ENCODE results near the gene TAAR2.
"Not testable (repeated sequence)": the region's sequence is repeated elsewhere in the genome, so short reads cannot be mapped to it uniquely, and the experiment has no call there.

The TAAR2 gene

DNA sequence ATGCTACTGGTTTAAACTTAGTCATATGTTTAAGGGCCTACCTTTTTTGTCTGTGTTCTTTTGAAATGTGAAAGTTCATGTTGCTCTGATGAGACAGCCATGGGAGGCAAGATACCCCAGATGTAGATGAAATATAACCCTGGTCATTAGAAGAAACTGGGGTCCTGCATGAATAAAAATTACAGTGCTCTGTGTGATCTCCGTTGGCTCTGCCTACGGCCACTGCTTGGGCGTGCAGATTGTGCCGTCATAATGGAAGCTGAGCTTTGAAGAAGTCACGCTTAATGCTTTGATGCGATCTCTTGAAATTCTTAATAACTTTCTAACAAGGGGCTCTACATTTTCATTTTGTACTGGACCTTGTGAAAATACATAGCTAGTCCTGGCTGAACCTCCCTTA lies at the start of gene TAAR2:
Gene TAAR2, minus strand, starts transcription at position 101 of the 400 bp plus-strand sequence. Its CDS starts 0 bp downstream, at position 101.
- DNase-seq (ENCODE audit: low spot score) = no peak

DNA sequence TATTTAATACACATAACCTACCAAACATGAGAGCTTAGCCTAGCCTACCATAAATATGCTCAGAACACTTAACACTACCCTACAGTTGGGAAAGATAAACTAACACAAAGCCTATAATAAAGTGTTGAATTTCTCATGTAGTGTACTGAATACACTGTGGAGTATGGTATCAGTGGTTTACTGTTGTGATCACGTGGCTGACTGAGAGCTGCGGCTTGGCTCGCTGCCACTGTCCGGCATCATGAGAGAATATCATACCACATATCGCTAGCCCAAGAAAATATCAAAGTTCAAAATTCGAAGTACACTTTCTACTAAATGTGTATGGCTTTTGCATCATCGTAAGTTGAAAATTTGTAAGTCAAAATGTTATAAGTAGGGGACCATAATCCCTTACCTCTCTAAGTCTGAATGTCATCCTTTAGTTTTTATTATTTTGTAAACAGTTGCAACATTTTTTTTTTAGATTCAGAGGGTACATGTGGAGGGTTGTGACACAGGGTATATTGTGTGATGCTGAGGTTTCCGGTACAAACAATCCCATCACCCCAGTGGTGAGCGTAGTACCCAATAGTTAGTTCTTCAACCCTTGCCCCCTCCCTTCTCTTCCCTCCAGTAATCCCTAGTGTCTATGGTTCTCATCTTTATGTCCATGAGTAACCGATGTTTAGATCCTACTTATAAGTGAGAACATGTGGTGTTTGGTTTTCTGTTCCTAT lies 49.5 kb upstream of the TAAR2 start:
- DNase-seq (ENCODE audit: low spot score) = peak; percentile 50

GRCh38 chr6:132671295-132671694 lies 47.2 kb upstream of the TAAR2 start:
- no peak for DNase-seq (ENCODE audit: low spot score)

GRCh38 chr6:132669690-132670291 lies 45.7 kb upstream of the TAAR2 start:
- DNase-seq (ENCODE audit: low spot score) = peak; percentile 50

- DNase-seq (ENCODE audit: low spot score) = no peak
These were observed 42.0 kb upstream of the TAAR2 start for GRCh38 chr6:132666118-132666517.

- DNase-seq (ENCODE audit: low spot score) = no peak
These were observed 40.4 kb upstream of the TAAR2 start for GRCh38 chr6:132664309-132665034.

- DNase-seq (ENCODE audit: low spot score) = no peak
These were observed 39.6 kb upstream of the TAAR2 start for GRCh38 chr6:132663661-132664060.

DNA sequence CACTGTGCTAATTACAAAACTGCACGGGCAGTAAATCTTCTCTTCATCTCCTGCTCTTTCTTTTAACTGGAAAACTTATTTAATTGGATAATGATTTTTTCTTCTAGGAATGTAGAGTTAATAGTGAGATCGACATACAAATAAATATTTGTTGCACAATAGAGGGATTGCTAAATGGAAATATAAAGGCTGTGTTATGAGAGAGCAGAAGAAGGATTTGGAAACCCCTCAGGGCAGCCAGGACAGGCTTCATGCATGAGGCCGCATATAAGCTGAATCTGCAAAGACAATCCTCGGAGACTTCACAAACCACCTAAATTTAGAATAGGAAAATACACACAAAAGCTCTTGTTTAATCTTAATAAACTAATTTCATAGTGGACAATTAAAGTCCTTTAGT lies 37.8 kb upstream of the TAAR2 start:
- DNase-seq (ENCODE audit: low spot score) = no peak

DNA sequence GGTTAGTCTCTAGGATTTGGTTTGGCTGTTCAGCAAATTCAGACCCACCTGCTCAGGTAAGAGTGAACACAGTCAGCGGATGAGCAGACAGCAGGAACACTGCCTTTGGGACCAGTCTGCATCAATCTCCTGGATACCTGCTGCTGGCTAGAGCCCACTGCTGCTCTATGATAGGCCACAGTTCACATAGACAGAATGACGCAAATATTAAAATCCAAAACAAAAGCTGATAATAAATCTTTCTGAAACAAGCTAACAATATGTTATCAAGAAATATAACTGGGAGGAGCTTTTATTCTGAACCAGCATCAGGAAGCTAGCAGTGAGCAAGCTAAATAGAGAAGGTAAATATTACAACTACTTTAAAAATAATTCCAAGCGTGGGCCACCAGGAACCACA lies 35.0 kb upstream of the TAAR2 start, which contains the start of gene TAAR1:
Gene TAAR1, minus strand, starts transcription at position 101 of the 400 bp plus-strand sequence. CDS start 13,179 bp downstream, outside the sequence.
- DNase-seq (ENCODE audit: low spot score) = no peak

GRCh38 chr6:132651062-132651461 lies 27.0 kb upstream of the TAAR2 start:
- no peak for DNase-seq (ENCODE audit: low spot score)

DNA sequence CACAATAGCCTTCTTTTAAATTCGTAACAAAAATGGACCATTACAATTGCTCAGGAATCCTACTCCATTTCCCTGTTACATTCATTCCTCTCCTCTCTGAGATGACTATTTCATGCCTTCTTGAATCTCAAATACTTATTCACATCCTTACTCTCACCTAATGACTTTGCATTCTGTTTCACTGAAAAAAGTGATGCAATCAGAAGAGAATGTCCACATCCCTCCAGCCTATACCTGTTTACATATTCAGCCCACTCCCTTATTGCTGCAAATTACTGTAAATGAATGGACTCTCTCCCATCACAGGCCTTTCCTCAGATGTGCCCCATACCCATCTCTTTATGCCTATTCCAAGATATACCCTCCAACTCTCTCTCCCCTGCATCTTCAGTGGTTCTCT lies 26.4 kb upstream of the TAAR2 start:
- DNase-seq (ENCODE audit: low spot score) = no peak

DNA sequence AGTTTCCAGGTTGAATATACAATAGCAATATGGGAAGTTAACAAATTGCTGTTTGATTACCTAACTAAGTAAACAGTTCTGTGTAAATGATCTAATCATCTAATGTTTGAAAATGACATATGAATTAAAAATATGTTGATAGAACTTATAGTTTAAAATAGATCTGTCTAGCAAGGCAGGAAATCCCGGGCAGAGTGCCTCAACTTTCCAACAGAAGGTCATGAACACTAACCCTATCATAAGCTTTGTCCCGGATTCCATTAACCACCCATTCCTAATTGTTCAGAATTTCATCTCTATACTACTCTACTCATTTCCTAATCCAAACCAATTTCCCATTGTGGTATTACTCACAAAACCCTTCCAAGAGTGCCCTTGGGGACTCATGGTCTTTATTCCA lies 24.8 kb upstream of the TAAR2 start:
- DNase-seq (ENCODE audit: low spot score) = no peak

GRCh38 chr6:132648356-132648755 lies 24.3 kb upstream of the TAAR2 start:
- peak; percentile 84 for DNase-seq (ENCODE audit: low spot score)

DNA sequence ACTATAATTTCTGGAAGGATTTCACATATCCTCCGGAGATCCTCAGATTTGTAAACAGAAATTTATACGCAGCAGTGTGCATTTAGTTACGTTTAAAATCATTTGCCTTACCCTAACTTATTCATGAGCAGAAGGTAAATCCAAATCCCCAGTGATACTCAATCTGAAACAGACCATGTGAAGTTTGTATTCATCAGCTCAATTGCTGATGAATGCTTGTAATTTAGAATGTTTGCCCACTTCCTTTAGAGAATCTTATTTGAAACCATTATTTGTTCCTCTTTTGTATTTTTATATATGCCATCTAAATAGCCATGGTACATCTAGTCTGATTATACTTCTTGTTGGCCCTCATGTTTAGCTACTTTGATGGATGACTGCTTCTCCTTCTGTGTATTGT lies 19.5 kb upstream of the TAAR2 start:
- DNase-seq (ENCODE audit: low spot score) = no peak

GRCh38 chr6:132637135-132637534 lies 13.1 kb upstream of the TAAR2 start:
- DNase-seq (ENCODE audit: low spot score) = not testable (repeated sequence)

DNA sequence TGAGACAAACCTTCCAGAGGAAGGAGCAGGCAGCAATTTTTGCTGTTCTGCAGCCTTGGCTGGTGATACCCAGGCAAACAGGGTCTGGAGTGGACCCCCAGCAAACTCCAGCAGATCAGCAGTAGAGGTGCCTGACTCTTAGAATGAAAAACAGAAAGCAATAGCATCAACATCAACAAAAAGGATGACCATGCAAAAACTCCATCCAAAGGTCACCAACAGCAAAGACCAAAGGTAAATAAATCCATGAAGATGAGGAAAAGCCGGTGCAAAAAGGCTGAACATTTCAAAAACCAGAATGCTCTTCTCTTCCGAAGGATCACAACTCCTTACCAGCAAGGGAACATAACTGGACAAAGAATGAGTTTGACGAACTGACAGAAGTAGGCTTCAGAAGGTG lies 11.8 kb upstream of the TAAR2 start:
- not testable (repeated sequence) for DNase-seq (ENCODE audit: low spot score)

DNA sequence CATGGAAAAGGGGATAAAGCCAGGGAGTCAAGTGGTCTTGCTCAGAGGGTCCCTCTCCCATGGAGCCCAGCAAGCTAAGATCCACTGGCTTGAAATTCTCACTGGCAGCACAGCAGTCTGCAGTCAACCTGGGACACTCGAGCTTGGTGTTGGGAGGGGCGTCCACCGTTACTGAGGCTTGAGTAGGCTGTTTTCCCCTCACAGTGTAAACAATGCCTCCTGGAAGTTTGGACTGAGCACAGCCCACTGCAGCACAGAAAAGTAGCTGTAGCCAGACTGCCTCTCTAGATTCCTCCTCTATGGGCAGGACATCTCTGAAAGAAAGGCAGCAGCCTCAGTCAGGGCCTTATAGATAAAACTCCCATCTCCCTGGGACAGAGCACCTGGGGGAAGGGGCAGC lies 11.2 kb upstream of the TAAR2 start:
- DNase-seq (ENCODE audit: low spot score) = not testable (repeated sequence)

DNA sequence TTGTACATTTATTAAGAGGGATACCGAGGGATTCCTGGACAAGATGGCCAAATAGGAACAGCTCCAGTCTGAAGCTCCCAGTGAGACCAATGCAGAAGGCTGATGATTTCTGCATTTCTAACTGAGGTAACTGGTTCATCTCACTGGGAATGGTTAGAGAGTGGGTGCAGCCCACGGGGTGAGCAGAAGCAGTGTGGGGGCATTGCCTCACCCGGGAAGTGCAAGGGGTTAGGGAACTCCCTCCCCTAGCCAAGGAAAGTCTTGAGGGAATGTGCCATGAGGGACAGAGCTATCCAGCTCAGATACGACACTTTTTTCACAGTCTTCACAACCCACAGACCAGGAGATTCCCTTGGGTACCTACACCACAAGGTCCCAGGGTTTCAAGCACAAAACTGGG lies 10.7 kb upstream of the TAAR2 start:
- DNase-seq (ENCODE audit: low spot score) = no peak

DNA sequence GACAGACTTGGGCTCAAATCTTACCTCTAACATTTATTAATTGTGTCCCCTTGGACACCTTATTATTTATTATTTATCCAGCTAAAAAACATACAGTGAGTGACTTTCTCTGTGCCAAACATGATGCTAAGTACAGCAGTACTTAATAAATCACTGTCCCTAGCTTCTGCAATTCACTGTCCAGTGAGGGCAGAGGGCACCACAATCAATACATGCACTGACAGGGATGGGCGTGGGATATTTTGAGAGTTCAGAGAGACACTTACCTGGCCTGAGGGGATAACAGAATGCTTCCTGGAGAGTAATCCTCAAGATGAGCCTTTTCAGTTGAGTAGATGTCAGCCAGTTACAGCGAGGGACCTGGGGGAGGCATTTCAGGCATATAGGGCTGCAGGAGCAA lies 9.3 kb upstream of the TAAR2 start:
- no peak for DNase-seq (ENCODE audit: low spot score)

- DNase-seq (ENCODE audit: low spot score) = no peak
These were observed 799 bp downstream of the TAAR2 start for GRCh38 chr6:132623106-132623845.

GRCh38 chr6:132616677-132617076 lies 7.4 kb downstream of the TAAR2 start:
- DNase-seq (ENCODE audit: low spot score) = no peak

- DNase-seq (ENCODE audit: low spot score) = peak; percentile 47
These were observed 9.5 kb downstream of the TAAR2 start for GRCh38 chr6:132614554-132614953.

All from SW480 (cell line).